ENCODE results near the gene SCAI. TPM values are rescaled to one million over a fixed set of nuclear protein-coding genes. Genes with fewer than 3 reads are reported as not detected.
"Not testable (repeated sequence)": the region's sequence is repeated elsewhere in the genome, so short reads cannot be mapped to it uniquely, and the experiment has no call there.

The SCAI gene
- total and polyA plus RNA-seq, 7 donors, result 0.39 to 5.2 (median 1.8) TPM

DNA sequence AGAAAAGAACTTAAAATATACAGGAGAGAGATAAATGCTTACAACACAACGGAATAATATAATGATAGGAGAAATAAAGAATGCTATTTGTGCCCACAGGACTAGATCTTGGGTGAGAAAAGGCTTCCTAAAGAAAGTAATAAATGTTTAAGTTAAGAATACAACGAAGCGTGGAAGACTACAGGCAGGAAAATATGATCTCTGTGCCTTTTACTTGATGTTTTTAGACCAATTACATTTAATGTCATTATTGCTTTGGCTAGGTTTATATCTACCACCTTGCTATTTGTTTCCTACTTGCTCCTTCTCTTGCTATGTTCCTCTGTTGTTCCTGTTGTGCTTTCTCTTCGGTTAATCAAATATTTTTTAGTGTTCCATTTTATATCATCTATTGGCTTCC is 122.3 kb downstream of the SCAI start:
- Histone ChIP-seq H3K4me3 (no peak overlapping the region), H3K36me3 (ENCODE audit: insufficient read depth in 1 of 2, low read depth in 1 of 2) (peaks cover 0 to 34% of the 10 kb centered on the region in 2 donors), H3K27ac (no peak overlapping the region), H3K4me1 (no peaks in the 10 kb centered on the region), H3K27me3 (ENCODE audit: insufficient read depth in 3 of 3, low read length in 2 of 3) (no peaks in the 10 kb centered on the region), H3K9me3 (no peaks in the 10 kb centered on the region)
- 97 to 98% (median 98%) methylated on average over 4 of the region's 4 CpGs for WGBS, 3 donors
- DNase-seq (no peak), ATAC-seq (no peak)
- TF ChIP-seq, protein P1, sequence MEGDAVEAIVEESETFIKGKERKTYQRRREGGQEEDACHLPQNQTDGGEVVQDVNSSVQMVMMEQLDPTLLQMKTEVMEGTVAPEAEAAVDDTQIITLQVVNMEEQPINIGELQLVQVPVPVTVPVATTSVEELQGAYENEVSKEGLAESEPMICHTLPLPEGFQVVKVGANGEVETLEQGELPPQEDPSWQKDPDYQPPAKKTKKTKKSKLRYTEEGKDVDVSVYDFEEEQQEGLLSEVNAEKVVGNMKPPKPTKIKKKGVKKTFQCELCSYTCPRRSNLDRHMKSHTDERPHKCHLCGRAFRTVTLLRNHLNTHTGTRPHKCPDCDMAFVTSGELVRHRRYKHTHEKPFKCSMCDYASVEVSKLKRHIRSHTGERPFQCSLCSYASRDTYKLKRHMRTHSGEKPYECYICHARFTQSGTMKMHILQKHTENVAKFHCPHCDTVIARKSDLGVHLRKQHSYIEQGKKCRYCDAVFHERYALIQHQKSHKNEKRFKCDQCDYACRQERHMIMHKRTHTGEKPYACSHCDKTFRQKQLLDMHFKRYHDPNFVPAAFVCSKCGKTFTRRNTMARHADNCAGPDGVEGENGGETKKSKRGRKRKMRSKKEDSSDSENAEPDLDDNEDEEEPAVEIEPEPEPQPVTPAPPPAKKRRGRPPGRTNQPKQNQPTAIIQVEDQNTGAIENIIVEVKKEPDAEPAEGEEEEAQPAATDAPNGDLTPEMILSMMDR (IDR thresholded peaks at IDR 0.05), result no peak
- intact Hi-C loops (cut with DNase I), result no loop called here

- WGBS, 3 donors, result 86 to 100% (median 96%) methylated on average over 3 to 4 of the region's 5 CpGs
- H3K27me3 ChIP-seq (ENCODE audit: insufficient read depth in 3 of 3, low read length in 2 of 3); intact Hi-C loops (cut with DNase I); H3K9me3 ChIP-seq; H3K4me3 ChIP-seq; DNase-seq; H3K4me1 ChIP-seq; H3K27ac ChIP-seq; ATAC-seq: not testable (repeated sequence)
- peaks cover 0 to 17% of the 10 kb centered on the region in 2 donors for H3K36me3 ChIP-seq (ENCODE audit: insufficient read depth in 1 of 2, low read depth in 1 of 2)
Measured at GRCh38 chr9:125015655-125016054, 127.7 kb downstream of the SCAI start.

DNA sequence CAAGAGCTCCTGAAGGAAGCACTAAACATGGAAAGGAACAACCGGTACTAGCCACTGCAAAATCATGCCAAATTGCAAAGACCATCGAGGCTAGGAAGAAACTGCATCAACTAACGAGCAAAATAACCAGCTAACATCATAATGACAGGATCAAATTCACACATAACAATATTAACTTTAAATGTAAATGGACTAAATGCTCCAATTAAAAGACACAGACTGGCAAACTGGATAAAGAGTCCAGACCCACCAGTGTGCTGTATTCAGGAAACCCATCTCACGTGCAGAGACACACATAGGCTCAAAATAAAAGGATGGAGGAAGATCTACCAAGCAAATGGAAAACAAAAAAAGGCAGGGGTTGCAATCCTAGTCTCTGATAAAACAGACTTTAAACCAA is 131.3 kb downstream of the SCAI start:
- H3K27me3 ChIP-seq (ENCODE audit: insufficient read depth in 3 of 3, low read length in 2 of 3); H3K9me3 ChIP-seq; ATAC-seq; DNase-seq; H3K4me3 ChIP-seq; intact Hi-C loops (cut with DNase I); H3K36me3 ChIP-seq (ENCODE audit: insufficient read depth in 1 of 2, low read depth in 1 of 2); H3K27ac ChIP-seq; H3K4me1 ChIP-seq: not testable (repeated sequence)
- 94 to 97% (median 94%) methylated on average over 2 to 4 of the region's 4 CpGs for WGBS, 3 donors

DNA sequence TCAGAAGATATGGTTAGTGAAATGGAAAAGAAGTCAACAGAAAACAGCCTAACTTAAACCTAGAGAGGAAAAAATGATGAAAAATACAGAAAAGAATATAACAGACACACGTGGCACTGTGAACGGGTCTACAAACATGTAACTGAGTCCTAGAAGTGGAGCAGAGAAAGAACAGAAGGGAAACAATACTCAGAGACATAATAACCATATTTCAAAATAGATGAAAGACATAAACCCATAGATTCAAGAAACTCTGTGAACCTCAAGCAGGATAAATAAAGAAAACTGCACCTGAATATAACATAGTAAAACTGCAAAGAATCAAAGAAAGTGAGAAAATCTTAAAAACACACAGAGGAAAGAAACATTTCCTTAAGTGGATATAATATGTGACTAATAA is 134.7 kb downstream of the SCAI start:
- intact Hi-C loops (cut with DNase I), result no loop called here
- TF ChIP-seq, protein P1 (IDR thresholded peaks at IDR 0.05), result no peak
- peaks cover 0 to 6% of the 10 kb centered on the region in 2 donors for H3K36me3 ChIP-seq (ENCODE audit: insufficient read depth in 1 of 2, low read depth in 1 of 2)
- no peaks in the 10 kb centered on the region for H3K4me1 ChIP-seq
- no peaks in the 10 kb centered on the region for H3K27me3 ChIP-seq (ENCODE audit: insufficient read depth in 3 of 3, low read length in 2 of 3)
- DNase-seq (no peak), ATAC-seq (no peak)
- H3K9me3 ChIP-seq, result no peaks in the 10 kb centered on the region
- 96 to 97% (median 96%) methylated on average over 2 of the region's 2 CpGs for WGBS, 3 donors
- H3K4me3 ChIP-seq, result no peak overlapping the region
- no peak overlapping the region for H3K27ac ChIP-seq

DNA sequence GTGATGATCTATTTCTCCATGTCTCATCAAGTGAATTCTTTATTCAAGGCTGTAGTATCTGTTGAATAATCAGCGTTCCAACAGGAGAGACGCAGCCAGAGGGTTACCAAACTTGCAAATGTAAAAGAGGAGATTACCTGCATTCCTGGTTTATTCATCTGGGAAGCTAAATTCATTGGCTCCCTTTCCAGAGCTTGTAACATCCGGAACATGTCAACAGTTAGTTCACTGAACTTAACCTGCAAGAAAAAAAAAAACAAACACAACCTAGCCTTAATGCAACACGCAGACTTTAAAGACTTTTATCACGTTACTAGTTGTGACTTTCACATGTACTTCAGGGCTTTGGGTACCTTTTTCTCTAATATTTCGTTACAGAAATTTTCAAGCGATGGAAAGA is 140.0 kb downstream of the SCAI start:
- Histone ChIP-seq H3K4me1 (no peaks in the 10 kb centered on the region), H3K27me3 (ENCODE audit: insufficient read depth in 3 of 3, low read length in 2 of 3) (no peaks in the 10 kb centered on the region), H3K27ac (no peak overlapping the region), H3K36me3 (ENCODE audit: insufficient read depth in 1 of 2, low read depth in 1 of 2) (peaks cover 0 to 33% of the 10 kb centered on the region in 2 donors), H3K9me3 (no peaks in the 10 kb centered on the region), H3K4me3 (no peak overlapping the region)
- 95 to 97% (median 96%) methylated on average over 7 of the region's 7 CpGs for WGBS, 3 donors
- intact Hi-C loops (cut with DNase I), result no loop called here
- TF ChIP-seq, protein P1 (IDR thresholded peaks at IDR 0.05), result no peak
- DNase-seq (no peak), ATAC-seq (no peak)

DNA sequence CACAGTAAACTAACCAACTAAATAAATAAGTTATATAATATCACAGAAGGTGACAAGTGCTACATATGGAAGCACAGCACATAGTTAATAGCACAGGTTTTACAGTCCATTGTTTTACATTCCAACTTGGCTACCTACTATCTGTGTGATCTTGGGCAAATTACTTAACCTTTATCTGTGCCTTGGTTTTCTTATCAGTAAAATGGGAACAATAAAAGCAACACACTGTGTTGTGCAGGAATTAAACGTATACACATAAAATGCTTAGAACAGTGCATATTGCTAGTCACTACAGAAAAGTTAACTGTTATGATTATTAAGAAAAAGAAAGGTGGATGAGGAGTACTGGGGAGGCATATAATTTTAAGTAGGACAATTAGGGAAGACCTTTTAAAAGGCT is 159.6 kb downstream of the SCAI start:
- H3K27me3 ChIP-seq (ENCODE audit: insufficient read depth in 3 of 3, low read length in 2 of 3), result no peaks in the 10 kb centered on the region
- 93 to 100% (median 98%) methylated on average over 1 of the region's 1 CpG for WGBS, 3 donors
- peaks cover 0 to 8% of the 10 kb centered on the region in 2 donors for H3K36me3 ChIP-seq (ENCODE audit: insufficient read depth in 1 of 2, low read depth in 1 of 2)
- H3K4me1 ChIP-seq, result no peaks in the 10 kb centered on the region
- TF ChIP-seq, protein P1 (IDR thresholded peaks at IDR 0.05), result no peak
- intact Hi-C loops (cut with DNase I), result no loop called here
- no peak overlapping the region for H3K4me3 ChIP-seq
- no peaks in the 10 kb centered on the region for H3K9me3 ChIP-seq
- H3K27ac ChIP-seq, result no peak overlapping the region
- DNase-seq (no peak), ATAC-seq (no peak)

Measured in psoas muscle (tissue), 8 donors.